D341Med (cell line): ENCODE measurements around the gene EEPD1.
"Not testable (repeated sequence)": the region's sequence is repeated elsewhere in the genome, so short reads cannot be mapped to it uniquely, and the experiment has no call there.

ENCODE experiments used
- DNase-seq: peaks from one replicate; pipeline ENCODE4 v3.0.0; 2012; ENCODE audit warnings: low spot score

Gene EEPD1

GRCh38 chr7:36321284-36321683 is 168.2 kb downstream of the EEPD1 start:
- DNase-seq = not testable (repeated sequence)

GRCh38 chr7:36336390-36336789 is 183.3 kb downstream of the EEPD1 start:
- DNase-seq = no peak

- no peak for DNase-seq
Measured at GRCh38 chr7:36338256-36338655, 185.2 kb downstream of the EEPD1 start.

GRCh38 chr7:36343548-36343947 is 190.5 kb downstream of the EEPD1 start:
- no peak for DNase-seq

GRCh38 chr7:36344622-36345021 is 191.6 kb downstream of the EEPD1 start:
- no peak for DNase-seq

- no peak for DNase-seq
Measured at GRCh38 chr7:36346260-36346831, 193.3 kb downstream of the EEPD1 start.

- DNase-seq = no peak
Measured at GRCh38 chr7:36348256-36348655, 195.2 kb downstream of the EEPD1 start.

- DNase-seq = no peak
Measured at GRCh38 chr7:36348771-36349170, 195.7 kb downstream of the EEPD1 start.

GRCh38 chr7:36349626-36350025 is 196.6 kb downstream of the EEPD1 start:
- DNase-seq = no peak
